GM12801 (cell line): ENCODE measurements around the gene MED25.

ENCODE experiments used
- TF ChIP-seq, protein P1 (sequence below): IDR thresholded peaks from one replicate; pipeline ENCODE4 v1.5.1; 2011; ENCODE audit warnings: control low read depth; ENCODE audit not compliant: insufficient read length; ENCODE audit errors: extremely low read depth

The MED25 gene

DNA sequence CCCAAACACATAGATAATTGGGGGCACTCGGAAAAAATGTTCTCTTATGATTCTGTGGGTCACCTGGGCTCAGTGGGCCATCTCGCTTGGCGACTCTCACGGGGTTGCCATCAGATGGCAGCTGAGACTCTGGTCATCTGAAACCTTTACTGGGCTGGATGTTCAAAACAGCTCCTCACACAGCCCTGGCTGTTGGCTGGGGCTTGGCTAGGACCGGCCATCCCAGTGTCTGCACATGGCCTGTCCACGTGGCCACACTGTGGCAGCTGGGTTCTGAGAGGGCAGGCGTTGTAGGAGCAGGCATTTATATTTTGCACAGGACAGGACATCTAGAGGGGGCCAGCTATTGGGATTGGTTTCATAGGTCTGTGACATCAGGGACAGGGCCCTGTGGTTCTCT, 15.5 kb downstream of the MED25 start:
- TF ChIP-seq, protein P1, sequence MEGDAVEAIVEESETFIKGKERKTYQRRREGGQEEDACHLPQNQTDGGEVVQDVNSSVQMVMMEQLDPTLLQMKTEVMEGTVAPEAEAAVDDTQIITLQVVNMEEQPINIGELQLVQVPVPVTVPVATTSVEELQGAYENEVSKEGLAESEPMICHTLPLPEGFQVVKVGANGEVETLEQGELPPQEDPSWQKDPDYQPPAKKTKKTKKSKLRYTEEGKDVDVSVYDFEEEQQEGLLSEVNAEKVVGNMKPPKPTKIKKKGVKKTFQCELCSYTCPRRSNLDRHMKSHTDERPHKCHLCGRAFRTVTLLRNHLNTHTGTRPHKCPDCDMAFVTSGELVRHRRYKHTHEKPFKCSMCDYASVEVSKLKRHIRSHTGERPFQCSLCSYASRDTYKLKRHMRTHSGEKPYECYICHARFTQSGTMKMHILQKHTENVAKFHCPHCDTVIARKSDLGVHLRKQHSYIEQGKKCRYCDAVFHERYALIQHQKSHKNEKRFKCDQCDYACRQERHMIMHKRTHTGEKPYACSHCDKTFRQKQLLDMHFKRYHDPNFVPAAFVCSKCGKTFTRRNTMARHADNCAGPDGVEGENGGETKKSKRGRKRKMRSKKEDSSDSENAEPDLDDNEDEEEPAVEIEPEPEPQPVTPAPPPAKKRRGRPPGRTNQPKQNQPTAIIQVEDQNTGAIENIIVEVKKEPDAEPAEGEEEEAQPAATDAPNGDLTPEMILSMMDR = no peak

DNA sequence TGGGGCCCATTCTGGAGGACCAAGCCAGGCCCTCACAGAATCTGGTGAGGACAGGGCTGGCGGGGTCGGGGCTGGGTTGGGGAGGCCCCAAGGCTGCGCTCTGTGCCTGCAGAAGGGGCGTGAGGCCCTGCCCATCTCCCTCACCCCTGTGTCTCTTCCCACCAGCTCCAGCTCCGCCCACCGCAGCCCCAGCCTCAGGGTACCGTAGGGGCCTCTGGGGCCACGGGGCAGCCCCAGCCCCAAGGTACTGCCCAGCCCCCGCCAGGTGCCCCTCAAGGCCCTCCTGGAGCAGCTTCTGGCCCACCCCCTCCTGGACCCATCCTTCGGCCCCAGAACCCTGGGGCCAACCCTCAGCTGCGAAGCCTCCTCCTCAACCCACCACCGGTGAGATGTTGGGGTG, 17.5 kb downstream of the MED25 start:
- TF ChIP-seq, protein P1 = no peak

DNA sequence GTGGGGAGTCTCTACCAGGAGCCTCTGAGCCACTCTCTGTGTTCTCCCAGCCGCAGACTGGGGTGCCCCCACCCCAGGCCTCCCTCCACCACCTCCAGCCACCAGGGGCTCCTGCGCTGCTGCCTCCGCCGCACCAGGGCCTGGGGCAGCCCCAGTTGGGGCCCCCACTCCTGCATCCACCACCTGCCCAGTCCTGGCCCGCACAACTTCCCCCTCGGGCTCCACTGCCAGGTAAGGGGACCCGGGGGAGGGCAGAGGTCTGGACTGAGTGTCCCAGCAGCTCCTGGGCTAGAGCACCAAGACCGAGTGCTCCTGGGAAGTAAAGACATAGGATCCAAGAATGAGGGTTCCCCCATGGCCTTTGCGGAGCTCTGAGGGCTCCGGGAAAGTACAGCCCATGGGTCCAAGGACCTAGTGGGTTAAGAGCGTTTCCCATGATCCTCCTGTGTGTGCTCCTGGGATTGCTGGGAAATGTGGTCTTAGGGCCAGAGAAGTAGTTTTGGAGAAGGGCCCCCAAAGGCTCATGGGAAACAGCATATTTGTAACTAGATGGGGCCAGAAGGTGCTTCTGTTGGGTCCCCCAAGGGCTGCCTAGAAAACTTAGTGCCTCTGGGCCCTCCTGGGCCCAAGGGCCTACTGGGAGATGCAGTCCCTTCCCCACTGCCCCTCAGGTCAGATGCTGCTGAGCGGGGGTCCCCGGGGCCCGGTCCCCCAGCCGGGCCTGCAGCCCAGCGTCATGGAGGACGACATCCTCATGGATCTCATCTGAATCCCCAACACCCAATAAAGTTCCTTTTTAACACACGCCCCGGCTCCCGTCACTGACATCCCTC, 18.3 kb downstream of the MED25 start:
- TF ChIP-seq, protein P1 = no peak

DNA sequence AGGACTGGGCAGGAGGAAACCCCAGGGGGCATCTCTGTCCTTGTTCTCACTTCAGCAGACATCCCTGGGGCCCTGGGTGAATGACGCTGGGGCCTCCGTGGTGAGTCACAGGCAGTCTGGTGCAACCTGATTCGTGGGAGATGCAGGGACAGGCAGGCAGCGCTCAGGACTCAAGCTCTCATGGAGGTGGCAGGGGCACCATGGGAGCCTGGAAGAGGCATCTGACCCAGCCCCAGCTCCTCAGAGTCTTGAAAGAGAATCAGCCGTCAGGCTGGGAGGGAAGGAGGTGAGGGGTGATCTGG, 18.9 kb downstream of the MED25 start:
- TF ChIP-seq, protein P1 = no peak

DNA sequence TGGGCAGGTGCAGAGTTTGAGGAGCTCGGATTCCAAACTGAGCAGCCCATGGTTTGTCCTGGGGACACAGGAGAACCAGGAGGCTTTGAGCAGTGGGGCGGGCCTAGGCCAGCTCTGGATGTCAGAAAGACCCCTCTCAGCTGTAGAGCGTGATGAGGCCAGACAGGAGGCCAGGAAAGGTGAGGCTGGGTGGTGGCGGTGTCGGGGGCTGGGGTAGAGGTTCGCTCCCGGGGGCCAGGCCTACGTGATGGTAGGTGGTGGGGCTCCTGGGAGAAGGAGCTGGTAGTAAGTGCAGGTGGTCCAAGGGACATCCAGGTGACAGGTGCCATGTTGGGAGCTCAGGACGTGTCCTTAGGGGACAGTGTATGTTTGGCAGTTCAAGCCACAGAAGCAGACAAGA, 19.3 kb downstream of the MED25 start:
- TF ChIP-seq, protein P1 = no peak

DNA sequence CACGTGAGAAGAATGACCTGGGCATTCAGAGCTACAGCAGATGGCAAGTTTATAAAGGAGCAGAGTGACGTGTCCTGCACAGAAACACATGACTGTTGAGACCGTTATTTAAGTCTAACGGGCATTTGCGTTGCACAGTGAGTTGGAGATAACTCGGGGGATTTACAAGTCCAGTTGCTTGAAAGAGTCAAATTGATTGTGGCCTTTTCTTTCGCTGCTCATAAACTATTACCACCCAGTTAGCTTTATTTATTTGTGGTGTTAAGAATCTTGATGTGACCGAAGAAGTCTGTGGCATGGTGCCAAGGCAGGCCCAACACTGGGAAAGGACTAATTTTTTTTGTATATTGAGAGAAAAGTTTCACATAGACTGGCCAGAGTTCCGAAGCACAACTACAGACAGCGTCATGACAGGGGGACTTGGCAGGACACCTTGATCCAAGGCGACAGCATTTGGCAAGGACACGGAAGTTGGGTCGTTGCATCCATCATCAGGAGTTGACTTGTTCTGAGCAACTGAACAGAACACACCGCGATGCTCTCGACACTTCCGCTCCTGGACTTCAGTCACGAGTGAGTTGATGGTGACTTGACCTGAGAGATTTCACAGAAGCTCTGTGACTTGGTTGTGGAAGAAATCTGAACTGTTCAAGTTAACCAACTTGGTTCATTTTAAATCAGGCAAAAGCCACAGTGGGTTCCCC, 20.9 kb downstream of the MED25 start:
- TF ChIP-seq, protein P1 = no peak

DNA sequence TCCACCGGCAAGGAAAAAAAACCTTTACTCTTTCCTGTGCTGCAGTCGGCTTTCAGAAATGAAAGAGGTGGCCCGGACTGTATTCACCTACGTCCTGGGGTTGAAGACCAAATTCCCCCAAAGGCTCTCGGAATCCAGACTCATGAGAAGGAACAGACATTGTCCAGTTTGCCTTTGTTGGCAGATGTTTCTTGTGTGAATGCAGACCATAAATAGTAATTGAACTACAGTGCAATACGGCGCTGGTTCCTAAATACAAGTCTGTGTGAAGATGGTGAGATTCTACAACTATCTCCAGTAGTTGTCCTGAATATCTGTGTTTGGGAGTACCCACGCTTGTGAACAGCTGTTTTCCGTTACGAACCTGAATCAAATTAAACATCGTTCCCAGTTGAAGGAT, 21.6 kb downstream of the MED25 start:
- TF ChIP-seq, protein P1 = no peak
